Mucosa of stomach (tissue), 1 donor: ENCODE results near the gene ROMO1.

Source experiments
- H3K27me3 ChIP-seq: one replicate; pipeline ENCODE4 v1.7.0; 2013; ENCODE audit warnings: mild to moderate bottlenecking, low read length; ENCODE audit not compliant: control insufficient read depth, insufficient read depth
- H3K36me3 ChIP-seq: one replicate; pipeline ENCODE4 v1.7.0; 2013; ENCODE audit warnings: low read length; ENCODE audit not compliant: control insufficient read depth, insufficient read depth
- H3K4me1 ChIP-seq: one replicate; pipeline ENCODE4 v1.7.0; 2013; ENCODE audit warnings: mild to moderate bottlenecking, low read length; ENCODE audit not compliant: control insufficient read depth, insufficient read depth
- H3K4me3 ChIP-seq: one replicate; pipeline ENCODE4 v1.7.0; 2013; ENCODE audit warnings: low read length
- H3K9ac ChIP-seq: one replicate; pipeline ENCODE4 v1.7.0; 2013; ENCODE audit warnings: mild to moderate bottlenecking, low read length, moderate library complexity
- H3K9me3 ChIP-seq: one replicate; pipeline ENCODE4 v1.7.0; 2013; ENCODE audit warnings: mild to moderate bottlenecking, low read length, moderate library complexity; ENCODE audit not compliant: control insufficient read depth
- donor health status: Pancreatic carcinoma.

Gene ROMO1

GRCh38 chr20:35699127-35699956 is at the start of gene ROMO1, which contains the start of gene NFS1:
TSS of gene ROMO1 (plus strand) at chr20:35699405. CDS start at chr20:35699633, 228 bp downstream.
TSS of gene NFS1 (minus strand) at chr20:35699352. CDS start at chr20:35699288, 64 bp downstream.
- Histone ChIP-seq H3K4me1 (peaks cover 8% of the 10 kb centered on the region), H3K4me3 (peak within 1 kb of the TSS; percentile 90), H3K27me3 (no peaks in the 10 kb centered on the region), H3K9ac (peak within 1 kb of the TSS; percentile 89), H3K9me3 (no peaks in the 10 kb centered on the region), H3K36me3 (no peaks in the 10 kb centered on the region)

DNA sequence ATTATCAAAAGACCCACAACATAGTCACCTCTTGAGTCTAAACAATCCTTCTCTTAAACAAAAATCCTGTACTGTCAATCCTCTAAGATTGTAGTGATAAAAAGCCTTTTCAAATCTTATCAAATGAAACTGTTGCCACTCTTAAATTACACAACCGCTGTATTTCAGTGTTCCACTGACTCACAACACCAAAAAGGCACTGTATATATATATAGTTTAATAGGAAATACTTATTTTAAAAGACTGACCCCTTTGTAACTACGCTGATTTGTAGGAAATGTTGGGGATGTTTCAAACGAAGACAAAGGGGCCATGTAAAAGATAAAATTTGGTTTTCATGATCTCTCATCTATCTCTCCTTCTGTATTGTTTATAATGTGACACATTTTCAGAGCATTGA is 48.6 kb upstream of the ROMO1 start:
- no peaks in the 10 kb centered on the region for H3K27me3 ChIP-seq
- no peak overlapping the region for H3K4me3 ChIP-seq
- H3K9ac ChIP-seq = no peak overlapping the region
- H3K36me3 ChIP-seq = peaks cover 4% of the 10 kb centered on the region
- no peaks in the 10 kb centered on the region for H3K9me3 ChIP-seq
- H3K4me1 ChIP-seq = no peaks in the 10 kb centered on the region

- no peak overlapping the region for H3K9ac ChIP-seq
- no peaks in the 10 kb centered on the region for H3K9me3 ChIP-seq
- H3K4me3 ChIP-seq = no peak overlapping the region
- H3K27me3 ChIP-seq = no peaks in the 10 kb centered on the region
- peaks cover 4% of the 10 kb centered on the region for H3K36me3 ChIP-seq
- H3K4me1 ChIP-seq = no peaks in the 10 kb centered on the region
Measured at GRCh38 chr20:35651958-35652357, 47.2 kb upstream of the ROMO1 start.

DNA sequence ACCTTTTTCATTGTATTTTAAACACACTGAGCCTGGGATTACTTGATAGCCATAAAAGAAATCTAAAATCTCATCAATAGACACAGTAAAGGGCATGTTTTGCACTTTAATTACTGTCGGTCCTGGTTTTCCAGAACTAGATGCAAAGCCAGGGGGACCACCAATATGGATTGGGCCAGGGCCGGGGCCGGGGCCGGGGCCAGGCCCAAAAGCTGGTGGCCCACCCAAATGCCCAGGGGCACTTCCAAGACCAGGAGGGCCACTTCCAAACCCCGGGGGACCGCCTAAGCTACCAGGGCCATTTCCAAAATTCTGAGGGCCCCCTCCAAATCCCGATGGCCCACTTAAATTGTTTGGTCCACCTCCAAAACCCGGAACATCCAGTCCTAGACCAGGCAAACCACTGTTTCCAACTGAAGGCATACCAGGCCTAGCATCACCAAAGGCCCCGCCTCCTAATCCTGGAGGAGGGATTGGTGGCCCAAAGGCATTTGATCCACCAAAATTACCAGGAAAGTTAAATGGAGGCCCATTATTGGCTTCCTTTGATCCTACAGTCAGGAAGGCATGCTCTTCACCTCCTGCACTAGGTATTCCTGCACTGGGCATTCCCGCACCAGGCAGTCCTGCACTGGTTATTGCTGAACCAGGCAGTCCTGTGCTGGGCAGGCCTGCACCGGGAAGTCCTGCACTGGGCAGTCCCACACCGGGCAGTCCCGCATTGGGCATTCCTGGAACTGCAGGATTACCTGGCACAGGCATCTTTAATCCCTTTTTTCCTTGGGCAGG is 46.4 kb upstream of the ROMO1 start:
- Histone ChIP-seq H3K36me3 (peaks cover 4% of the 10 kb centered on the region), H3K9ac (no peak overlapping the region), H3K4me3 (no peak overlapping the region), H3K27me3 (no peaks in the 10 kb centered on the region), H3K9me3 (no peaks in the 10 kb centered on the region), H3K4me1 (no peaks in the 10 kb centered on the region)

GRCh38 chr20:35653430-35653734 is 45.8 kb upstream of the ROMO1 start:
- H3K9me3 ChIP-seq = no peaks in the 10 kb centered on the region
- no peaks in the 10 kb centered on the region for H3K4me1 ChIP-seq
- peaks cover 4% of the 10 kb centered on the region for H3K36me3 ChIP-seq
- no peak overlapping the region for H3K9ac ChIP-seq
- no peak overlapping the region for H3K4me3 ChIP-seq
- H3K27me3 ChIP-seq = no peaks in the 10 kb centered on the region

DNA sequence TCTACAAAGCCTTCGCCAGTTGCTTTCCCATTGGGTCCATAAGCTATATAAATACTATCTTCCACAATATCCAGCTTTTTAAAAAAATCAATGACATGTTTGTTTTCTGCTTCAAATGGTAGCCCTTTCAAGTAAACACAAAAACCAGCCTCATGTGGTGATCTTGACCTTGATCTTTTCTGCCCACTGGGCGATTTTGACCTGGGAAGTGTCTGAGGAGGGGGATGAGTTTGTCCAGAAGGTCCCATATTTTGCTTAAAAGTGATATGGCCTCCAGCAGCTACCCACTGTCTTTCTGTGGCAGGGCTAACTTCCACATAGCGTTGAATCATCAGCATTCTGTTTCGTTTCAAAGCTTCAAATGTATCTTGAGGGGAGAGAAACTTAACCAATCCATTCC is 45.3 kb upstream of the ROMO1 start:
- H3K36me3 ChIP-seq = peaks cover 4% of the 10 kb centered on the region
- no peak overlapping the region for H3K9ac ChIP-seq
- no peaks in the 10 kb centered on the region for H3K27me3 ChIP-seq
- no peaks in the 10 kb centered on the region for H3K4me1 ChIP-seq
- no peaks in the 10 kb centered on the region for H3K9me3 ChIP-seq
- no peak overlapping the region for H3K4me3 ChIP-seq

DNA sequence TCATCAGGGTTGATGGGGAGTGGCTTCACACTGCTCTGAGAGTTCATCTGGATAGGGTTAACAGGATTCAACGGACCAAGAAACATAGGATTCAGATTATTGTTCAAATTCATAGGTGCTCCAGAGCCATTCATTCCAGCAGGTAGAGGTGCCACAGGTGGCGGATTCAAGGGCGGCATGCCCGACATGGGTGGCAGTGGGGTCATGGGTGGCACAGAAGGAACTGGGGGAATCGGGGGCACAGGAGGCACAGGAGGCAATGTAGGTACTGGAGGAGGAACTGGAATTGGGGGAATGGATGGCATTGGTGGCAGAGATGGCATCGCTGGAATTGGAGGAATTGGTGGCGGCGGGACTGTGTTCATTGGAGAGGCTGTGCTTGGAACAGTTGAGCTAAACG is 44.8 kb upstream of the ROMO1 start:
- Histone ChIP-seq H3K36me3 (peaks cover 4% of the 10 kb centered on the region), H3K9me3 (no peaks in the 10 kb centered on the region), H3K4me1 (no peaks in the 10 kb centered on the region), H3K4me3 (no peak overlapping the region), H3K27me3 (no peaks in the 10 kb centered on the region), H3K9ac (no peak overlapping the region)

DNA sequence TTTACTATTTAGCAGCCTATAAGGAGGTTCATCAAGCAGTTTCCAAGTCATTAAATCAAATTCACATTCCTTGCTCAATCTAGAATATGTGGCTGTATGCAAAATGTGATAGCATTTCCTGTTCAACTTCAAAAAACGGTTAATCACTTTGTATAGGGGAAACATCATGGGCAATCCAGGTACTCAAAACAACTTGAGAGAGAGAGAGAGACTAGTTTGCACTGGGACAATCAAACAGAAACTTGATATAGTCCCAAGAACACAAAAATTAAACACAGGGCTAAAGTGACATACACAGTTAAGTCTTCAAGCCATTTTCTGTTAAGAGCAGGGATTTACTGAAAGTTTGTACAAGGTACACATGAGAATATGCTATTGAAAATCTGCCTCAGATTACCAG is 41.9 kb upstream of the ROMO1 start:
- Histone ChIP-seq H3K4me3 (no peak overlapping the region), H3K27me3 (no peaks in the 10 kb centered on the region), H3K9ac (no peak overlapping the region), H3K9me3 (no peaks in the 10 kb centered on the region), H3K4me1 (peaks cover 11% of the 10 kb centered on the region), H3K36me3 (peaks cover 4% of the 10 kb centered on the region)

DNA sequence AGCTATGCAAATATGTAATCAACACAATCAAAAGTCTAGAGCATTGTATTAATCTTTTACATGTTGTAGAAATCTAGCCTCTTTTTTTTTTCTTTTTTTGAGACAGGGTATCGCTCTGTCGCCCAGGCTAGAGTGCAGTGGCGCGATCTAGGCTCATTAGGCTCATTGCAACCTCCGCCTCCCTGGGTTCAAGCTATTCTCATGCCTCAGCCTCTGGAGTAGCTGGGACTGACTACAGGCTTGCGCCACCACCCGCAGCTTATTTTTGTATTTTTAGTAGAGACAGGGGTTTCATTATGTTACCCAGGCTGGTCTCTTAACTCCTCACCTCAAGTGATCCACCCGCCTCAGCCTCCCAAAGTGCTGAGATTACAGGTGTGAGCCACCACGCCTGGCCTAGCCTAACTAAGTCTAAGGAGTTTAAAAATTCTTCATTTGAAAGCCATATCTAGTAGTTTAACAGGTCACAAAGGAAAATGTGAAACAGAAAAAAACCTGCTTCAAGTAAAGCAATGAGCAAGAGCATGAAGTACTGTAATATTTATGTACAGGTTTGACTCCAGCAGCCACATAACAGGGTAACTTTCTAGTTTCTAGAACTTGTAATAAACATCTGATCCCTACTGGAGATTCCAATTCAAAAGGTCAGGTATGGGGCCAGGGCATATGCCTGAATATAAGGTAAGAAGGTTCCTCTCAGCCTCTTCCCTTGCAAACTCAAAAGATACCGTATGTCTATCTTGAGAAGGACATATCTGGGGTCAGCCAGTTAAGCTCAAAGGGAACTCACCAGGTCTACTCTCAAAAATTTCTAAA is 38.9 kb upstream of the ROMO1 start:
- Histone ChIP-seq H3K27me3 (no peaks in the 10 kb centered on the region), H3K4me3 (no peak overlapping the region), H3K4me1 (peaks cover 11% of the 10 kb centered on the region), H3K36me3 (no peaks in the 10 kb centered on the region), H3K9me3 (no peaks in the 10 kb centered on the region), H3K9ac (no peak overlapping the region)

DNA sequence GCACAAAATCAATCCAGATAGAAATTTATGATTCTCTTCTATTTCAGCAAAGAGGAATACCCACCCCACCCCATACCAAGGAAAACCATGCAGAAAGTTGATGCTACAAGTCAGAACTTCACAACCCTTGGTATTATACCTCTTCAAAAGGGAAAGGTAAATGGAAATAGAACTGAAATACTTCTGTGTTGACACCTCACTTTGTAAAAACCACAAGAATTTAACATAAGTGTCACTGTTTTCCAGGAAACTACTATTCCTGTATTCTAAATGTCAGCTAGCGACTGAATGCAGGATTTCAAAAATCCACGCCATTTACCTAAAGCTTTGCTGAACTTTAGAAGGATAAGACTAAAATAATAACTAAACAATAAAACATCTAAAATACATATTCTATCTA is 38.2 kb upstream of the ROMO1 start:
- Histone ChIP-seq H3K9me3 (no peaks in the 10 kb centered on the region), H3K4me3 (no peak overlapping the region), H3K9ac (no peak overlapping the region), H3K4me1 (peaks cover 11% of the 10 kb centered on the region), H3K36me3 (no peaks in the 10 kb centered on the region), H3K27me3 (no peaks in the 10 kb centered on the region)

DNA sequence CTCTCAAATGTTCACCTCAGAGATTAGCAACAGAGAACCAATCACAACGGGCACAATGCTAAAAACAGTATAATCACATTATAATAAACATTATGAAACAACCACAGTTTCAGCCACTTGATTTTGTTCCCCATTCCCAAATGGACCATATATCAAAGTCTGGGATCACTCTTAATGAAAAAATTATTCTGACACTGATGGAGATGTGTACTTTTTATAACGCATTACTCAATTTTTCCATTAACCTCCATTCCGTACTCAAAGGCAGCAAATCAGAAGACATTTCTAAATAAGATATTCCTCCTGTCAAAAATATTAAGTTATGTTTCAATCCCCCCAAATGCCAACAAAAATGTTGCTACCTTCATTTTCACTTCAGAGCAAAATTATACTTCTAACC is 37.3 kb upstream of the ROMO1 start:
- Histone ChIP-seq H3K36me3 (no peaks in the 10 kb centered on the region), H3K9me3 (no peaks in the 10 kb centered on the region), H3K4me3 (no peak overlapping the region), H3K9ac (no peak overlapping the region), H3K27me3 (no peaks in the 10 kb centered on the region), H3K4me1 (peaks cover 11% of the 10 kb centered on the region)

DNA sequence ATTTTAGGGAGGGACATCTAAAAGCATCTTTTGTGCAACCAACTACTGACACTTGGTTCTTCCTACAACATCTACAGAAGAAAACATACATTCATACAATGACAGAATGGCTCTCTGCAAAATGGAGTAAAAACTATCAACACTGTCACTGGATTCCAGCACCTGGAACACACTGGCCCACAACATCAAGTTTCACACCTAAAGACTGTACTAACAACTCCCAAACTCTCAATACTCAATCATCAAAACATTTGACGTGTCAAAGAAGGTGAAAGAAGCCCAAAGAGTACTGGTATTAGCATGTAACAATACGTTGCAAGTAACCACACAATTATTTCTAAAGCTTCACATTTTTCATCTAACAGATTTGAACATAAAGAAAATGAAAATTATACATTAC is 36.7 kb upstream of the ROMO1 start:
- no peaks in the 10 kb centered on the region for H3K9me3 ChIP-seq
- no peaks in the 10 kb centered on the region for H3K27me3 ChIP-seq
- H3K4me1 ChIP-seq = peaks cover 11% of the 10 kb centered on the region
- H3K36me3 ChIP-seq = no peaks in the 10 kb centered on the region
- no peak overlapping the region for H3K4me3 ChIP-seq
- no peak overlapping the region for H3K9ac ChIP-seq
